Urinary bladder (tissue), 4 donors: ENCODE results near the gene DYNLL2. TPM values are rescaled to one million over a fixed set of nuclear protein-coding genes. Genes with fewer than 3 reads are reported as not detected.
"Not testable (repeated sequence)": the region's sequence is repeated elsewhere in the genome, so short reads cannot be mapped to it uniquely, and the experiment has no call there.

Source experiments
- DNase-seq: peaks from one replicate; pipeline ENCODE4 v3.0.0-alpha.2; 2015; ENCODE audit errors: extremely low spot score
- H3K27ac ChIP-seq: one replicate; pipeline ENCODE4 v1.5.1; 2013; ENCODE audit warnings: low read depth, mild to moderate bottlenecking, moderate library complexity
- H3K36me3 ChIP-seq: one replicate; pipeline ENCODE4 v1.6.1; 2013; ENCODE audit warnings: mild to moderate bottlenecking, moderate library complexity; ENCODE audit not compliant: insufficient read depth
- H3K4me1 ChIP-seq: one replicate; pipeline ENCODE4 v1.6.1; 2013; ENCODE audit warnings: mild to moderate bottlenecking, moderate library complexity; ENCODE audit not compliant: insufficient read depth
- H3K4me3 ChIP-seq: one replicate; pipeline ENCODE4 v1.5.1; 2013; ENCODE audit warnings: low read depth, low read length
- WGBS: extraction: QIAGEN DNeasy Blood & Tissue Kit; methylation state at CpG from one replicate; pipeline ENCODE4 v1.1.7; 2013; 5-methylcytosine and 5-hydroxymethylcytosine counted together
- polyA plus RNA-seq: library from polyadenylated mRNA; stranded (reverse); fragments of 200-250 nt; gene quantifications from one replicate; pipeline ENCODE4 v1.2.3, GENCODE V29; 2013
- total RNA-seq: library from RNA; depleted of rRNA; stranded (reverse); fragments of >200 nt; gene quantifications from one replicate; pipeline ENCODE4 v1.2.3, GENCODE V29; 2014
- donor health status: healthy with polysubstance abuse.
- donor health status: healthy.

DYNLL2 gene
- total RNA-seq (16.8 TPM), polyA plus RNA-seq (38.5 TPM)

- peak; percentile 87 for DNase-seq
- H3K4me3 ChIP-seq, result peak within 1 kb of the TSS; percentile 92
- H3K27ac ChIP-seq, result peak within 1 kb of the TSS; percentile 93
- H3K36me3 ChIP-seq, result no peaks in the 10 kb centered on the region
- under 1% methylated on average over 45 of the region's 45 CpGs for WGBS
- no peaks in the 10 kb centered on the region for H3K4me1 ChIP-seq
These were observed at the start of gene DYNLL2 for GRCh38 chr17:58082870-58083490. Gene DYNLL2 (plus strand): TSS chr17:58083419. CDS start chr17:58087091, 3,672 bp downstream.

- H3K27ac ChIP-seq, result no peak overlapping the region
- no peak for DNase-seq
- 82% methylated on average over 3 of the region's 3 CpGs for WGBS
- no peaks in the 10 kb centered on the region for H3K36me3 ChIP-seq
- no peak overlapping the region for H3K4me3 ChIP-seq
- no peaks in the 10 kb centered on the region for H3K4me1 ChIP-seq
These were observed 43.2 kb upstream of the DYNLL2 start for GRCh38 chr17:58039975-58040374.

DNA sequence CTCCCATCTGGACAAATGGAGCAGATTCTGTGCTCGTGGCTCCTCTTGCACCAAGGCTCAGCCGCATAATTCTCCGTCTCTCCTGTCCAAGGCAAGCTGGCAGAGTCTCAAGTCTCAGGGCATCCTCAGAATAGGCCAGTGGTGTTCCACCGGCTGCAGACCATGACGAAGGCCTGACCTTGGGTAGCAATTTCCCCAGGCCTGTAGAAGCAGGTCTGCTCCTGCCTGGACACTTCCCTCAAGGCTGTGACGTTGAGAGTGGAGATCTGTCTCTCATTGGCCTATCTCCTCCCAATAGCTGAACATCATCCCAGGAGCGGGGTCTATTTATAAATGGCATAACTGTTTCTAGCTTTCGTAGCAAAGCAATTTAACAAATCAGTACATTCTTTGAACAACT is 42.8 kb upstream of the DYNLL2 start:
- H3K27ac ChIP-seq, result no peak overlapping the region
- 60% methylated on average over 8 of the region's 8 CpGs for WGBS
- no peak overlapping the region for H3K4me3 ChIP-seq
- no peaks in the 10 kb centered on the region for H3K36me3 ChIP-seq
- no peaks in the 10 kb centered on the region for H3K4me1 ChIP-seq
- DNase-seq, result no peak

GRCh38 chr17:58041161-58041560 is 42.1 kb upstream of the DYNLL2 start:
- Histone ChIP-seq H3K27ac (no peak overlapping the region), H3K4me1 (no peaks in the 10 kb centered on the region), H3K36me3 (no peaks in the 10 kb centered on the region), H3K4me3 (no peak overlapping the region)
- DNase-seq, result no peak
- WGBS, result 61% methylated on average over 5 of the region's 5 CpGs

GRCh38 chr17:58043221-58044181 is 39.7 kb upstream of the DYNLL2 start:
- H3K4me3 ChIP-seq, result no peak overlapping the region
- H3K27ac ChIP-seq, result no peak overlapping the region
- WGBS, result 91% methylated on average over 5 of the region's 5 CpGs
- H3K36me3 ChIP-seq, result no peaks in the 10 kb centered on the region
- no peaks in the 10 kb centered on the region for H3K4me1 ChIP-seq
- no peak for DNase-seq

- not testable (repeated sequence) for H3K27ac ChIP-seq, H3K4me3 ChIP-seq, H3K36me3 ChIP-seq, DNase-seq, H3K4me1 ChIP-seq
- 84% methylated on average over 6 of the region's 6 CpGs for WGBS
These were observed 39.0 kb upstream of the DYNLL2 start for GRCh38 chr17:58044256-58044655.

DNA sequence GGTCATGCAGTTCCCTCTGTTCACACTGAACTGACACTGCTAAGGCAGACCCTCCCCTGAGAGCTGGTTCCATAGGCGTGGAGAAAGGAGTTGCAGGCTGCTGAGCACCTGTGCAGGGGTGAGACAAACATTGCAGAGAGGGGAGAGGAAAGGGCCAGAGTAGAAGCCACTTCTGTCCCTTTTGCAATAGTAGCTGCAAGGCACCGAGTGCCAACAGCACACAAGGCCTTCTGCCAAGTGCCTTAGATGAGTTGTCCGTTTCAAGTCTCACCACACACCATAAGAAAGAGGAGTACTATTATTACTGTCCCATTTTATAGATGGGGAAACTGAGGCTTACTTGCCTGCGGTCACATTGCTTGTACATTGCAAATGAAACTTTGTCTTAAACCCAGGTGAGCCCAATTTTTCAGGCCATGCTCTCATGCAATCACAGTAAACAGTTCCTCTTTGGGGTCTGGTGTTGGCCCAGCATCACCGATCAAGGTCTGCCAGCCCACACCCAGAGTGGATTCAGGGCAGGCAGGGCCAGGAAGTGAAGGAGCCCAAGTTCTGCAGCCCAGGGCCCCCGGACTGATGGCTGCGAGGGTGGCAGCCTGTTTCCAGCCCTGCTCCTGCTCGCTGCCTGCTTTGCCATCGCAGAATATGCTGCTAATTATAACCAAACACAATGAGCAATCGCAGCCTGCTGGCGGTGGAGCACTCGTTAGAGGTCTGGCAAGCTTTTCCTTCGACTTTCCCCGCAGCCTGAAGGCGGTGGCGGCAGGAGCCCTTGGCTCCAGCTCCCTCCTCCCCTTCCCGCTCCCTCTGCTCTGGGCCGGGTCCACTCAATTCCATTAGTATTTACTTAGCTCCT is 36.8 kb upstream of the DYNLL2 start:
- 56% methylated on average over 18 of the region's 18 CpGs for WGBS
- Histone ChIP-seq H3K4me3 (no peak overlapping the region), H3K27ac (no peak overlapping the region), H3K36me3 (no peaks in the 10 kb centered on the region), H3K4me1 (no peaks in the 10 kb centered on the region)
- DNase-seq, result no peak

GRCh38 chr17:58047376-58048150 is 35.7 kb upstream of the DYNLL2 start:
- WGBS, result 50% methylated on average over 4 of the region's 4 CpGs
- no peak overlapping the region for H3K27ac ChIP-seq
- H3K4me1 ChIP-seq, result no peaks in the 10 kb centered on the region
- DNase-seq, result no peak
- H3K4me3 ChIP-seq, result no peak overlapping the region
- H3K36me3 ChIP-seq, result no peaks in the 10 kb centered on the region

GRCh38 chr17:58049533-58049932 is 33.7 kb upstream of the DYNLL2 start:
- no peak overlapping the region for H3K27ac ChIP-seq
- DNase-seq, result no peak
- H3K4me3 ChIP-seq, result no peak overlapping the region
- no peaks in the 10 kb centered on the region for H3K4me1 ChIP-seq
- no peaks in the 10 kb centered on the region for H3K36me3 ChIP-seq
- WGBS, result 90% methylated on average over 4 of the region's 4 CpGs

DNA sequence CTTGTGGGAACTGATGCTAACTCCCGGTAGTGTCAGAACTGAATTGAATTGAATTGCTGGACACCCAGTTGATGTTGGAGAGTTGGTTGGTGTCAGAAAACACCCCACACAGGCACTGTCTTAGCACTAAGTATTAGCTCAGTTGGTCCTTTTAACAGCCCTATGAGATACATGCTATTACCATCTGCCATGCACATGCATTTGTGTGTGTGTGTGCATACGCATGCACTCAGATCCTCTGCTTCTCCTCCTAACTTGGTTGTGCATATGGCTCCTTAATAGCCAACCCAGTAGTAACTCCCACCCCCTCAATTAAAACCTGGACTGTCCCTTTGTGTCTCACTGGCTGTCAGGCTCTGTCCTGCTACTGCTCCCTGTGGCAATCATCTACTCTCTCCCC is 32.3 kb upstream of the DYNLL2 start:
- DNase-seq, result no peak
- Histone ChIP-seq H3K36me3 (no peaks in the 10 kb centered on the region), H3K4me1 (no peaks in the 10 kb centered on the region), H3K27ac (no peak overlapping the region), H3K4me3 (no peak overlapping the region)
- WGBS, result 91% methylated on average over 2 of the region's 2 CpGs

GRCh38 chr17:58051468-58051867 is 31.8 kb upstream of the DYNLL2 start:
- Histone ChIP-seq H3K36me3 (no peaks in the 10 kb centered on the region), H3K4me1 (no peaks in the 10 kb centered on the region), H3K4me3 (no peak overlapping the region), H3K27ac (no peak overlapping the region)
- DNase-seq, result no peak
- 85% methylated on average over 1 of the region's 1 CpG for WGBS

DNA sequence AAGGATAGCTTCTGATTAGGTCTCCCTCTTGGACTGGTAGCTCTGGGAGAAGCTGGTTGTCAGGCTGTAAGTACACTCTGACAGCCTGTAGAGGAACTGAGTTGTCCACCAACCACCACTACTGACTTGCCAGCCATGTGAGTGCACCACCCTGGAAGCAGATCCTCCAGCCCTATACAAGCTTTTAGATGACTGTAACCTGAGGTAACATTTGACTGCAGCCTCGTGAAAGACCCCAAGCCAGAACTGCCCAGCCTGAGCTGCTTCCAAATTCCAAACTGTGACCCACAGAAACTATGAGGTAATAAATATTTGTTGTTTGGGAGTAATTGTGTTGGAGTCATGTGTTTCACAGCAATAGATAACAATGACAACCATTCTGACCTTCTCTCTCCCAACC is 30.8 kb upstream of the DYNLL2 start:
- no peaks in the 10 kb centered on the region for H3K36me3 ChIP-seq
- WGBS, result 41% methylated on average over 1 of the region's 1 CpG
- H3K4me3 ChIP-seq, result no peak overlapping the region
- H3K4me1 ChIP-seq, result no peaks in the 10 kb centered on the region
- no peak for DNase-seq
- no peak overlapping the region for H3K27ac ChIP-seq
